Fibroblast of villous mesenchyme (primary cell): ENCODE data around the gene PRPS1L1. TPM values are rescaled to one million over a fixed set of nuclear protein-coding genes. Genes with fewer than 3 reads are reported as not detected.

Experiments
- DNase-seq: peaks from one replicate; pipeline ENCODE4 v3.0.0-alpha.2; 2010; ENCODE audit warnings: low read depth
- H3K4me3 ChIP-seq: 2 replicates; pipeline ENCODE4 v1.5.1; 2011; ENCODE audit warnings: low read depth, mild to moderate bottlenecking, low read length
- CTCF ChIP-seq: IDR thresholded peaks from 2 replicates; pipeline ENCODE4 v1.5.1; 2012; ENCODE audit warnings: low read depth, mild to moderate bottlenecking, low read length; ENCODE audit not compliant: insufficient read depth
- total RNA-seq: library from RNA; depleted of rRNA; stranded (reverse); fragments of >200 nt; gene quantifications from 2 replicates; pipeline ENCODE4 v1.2.3, GENCODE V29; 2012

Gene PRPS1L1
- total RNA-seq, 1 donor = not detected

- no peak for TF ChIP-seq CTCF
- DNase-seq = no peak
- no peak overlapping the region for H3K4me3 ChIP-seq
These were observed 10.8 kb downstream of the PRPS1L1 start for GRCh38 chr7:18016547-18017444.

GRCh38 chr7:18013936-18014335, 13.7 kb downstream of the PRPS1L1 start:
- no peak overlapping the region for H3K4me3 ChIP-seq
- no peak for TF ChIP-seq CTCF
- DNase-seq = no peak

DNA sequence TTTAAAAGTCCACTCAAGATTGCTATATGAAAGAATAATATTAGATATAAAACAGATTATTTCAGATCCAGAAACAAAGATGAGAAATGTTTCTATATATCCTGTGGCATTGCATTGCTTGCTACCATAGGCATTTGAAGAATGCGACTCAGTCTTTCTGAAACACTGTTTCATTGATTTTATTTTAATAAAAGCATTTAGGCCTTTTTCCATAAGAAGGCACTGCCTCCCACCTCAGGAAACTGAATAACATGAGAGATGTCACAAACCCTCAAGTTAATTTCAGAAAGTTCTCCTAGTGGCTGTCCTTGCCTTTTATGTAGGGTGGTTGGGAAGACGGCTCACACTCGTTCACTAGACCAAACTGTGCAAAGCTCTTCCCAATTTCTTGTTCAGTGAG, 23.3 kb downstream of the PRPS1L1 start:
- DNase-seq = no peak
- H3K4me3 ChIP-seq = no peak overlapping the region
- no peak for TF ChIP-seq CTCF

DNA sequence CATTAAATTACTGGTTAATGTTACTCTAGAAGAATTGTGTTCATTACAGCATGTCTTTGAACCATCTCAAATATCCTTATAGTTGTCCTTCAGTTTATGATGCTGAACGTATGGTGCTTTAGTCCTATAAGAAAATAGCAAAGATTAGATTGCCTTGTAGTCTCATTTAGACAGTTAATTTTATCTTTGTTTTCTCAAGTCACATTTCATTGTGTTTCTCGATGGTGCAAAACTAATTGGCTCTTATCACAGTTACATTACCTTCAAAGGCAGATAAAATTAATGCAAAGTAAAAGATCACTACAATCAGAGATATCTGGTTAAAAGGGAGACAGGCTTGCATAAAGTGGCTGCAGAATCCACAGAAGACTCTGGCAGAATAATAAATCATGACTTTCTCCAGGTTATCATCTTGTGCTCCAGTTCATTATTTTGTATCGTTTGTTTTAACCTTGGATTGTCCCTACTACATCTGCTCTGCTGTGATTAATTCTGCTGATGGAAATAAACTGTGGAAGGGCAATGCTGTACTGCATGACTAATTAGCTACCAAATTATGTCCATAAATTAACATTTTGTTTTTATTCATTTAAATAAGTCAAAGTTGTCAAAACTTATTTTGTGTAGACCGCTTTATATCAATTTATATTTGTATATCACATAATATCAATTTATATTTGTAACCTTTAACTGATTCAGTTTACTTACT, 24.2 kb downstream of the PRPS1L1 start:
- TF ChIP-seq CTCF = no peak
- no peak overlapping the region for H3K4me3 ChIP-seq
- DNase-seq = no peak

DNA sequence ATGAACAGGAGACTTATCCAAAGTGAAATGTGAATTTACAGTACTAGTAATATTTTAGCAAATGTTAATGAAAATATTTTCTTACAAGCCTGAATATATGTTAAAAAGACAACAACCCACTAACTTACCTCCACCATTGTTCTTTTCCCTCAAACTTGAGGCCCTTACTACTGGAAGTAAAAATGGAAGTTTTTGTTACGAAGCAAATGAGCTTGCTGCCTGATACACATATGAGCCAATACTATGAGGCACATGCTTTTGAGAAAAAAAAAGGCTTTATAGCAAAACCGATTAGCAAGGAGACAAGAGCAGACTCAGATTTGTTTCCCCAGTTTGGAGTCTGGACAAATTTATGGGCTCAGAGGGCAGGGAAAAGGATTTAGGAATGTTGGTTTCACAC, 29.0 kb downstream of the PRPS1L1 start:
- DNase-seq = no peak
- H3K4me3 ChIP-seq = no peak overlapping the region
- no peak for TF ChIP-seq CTCF

- H3K4me3 ChIP-seq = no peak overlapping the region
- DNase-seq = no peak
- TF ChIP-seq CTCF = no peak
These were observed 31.0 kb downstream of the PRPS1L1 start for GRCh38 chr7:17996442-17997223.
